GM18951 (cell line): Measurements from ENCODE around the gene TMEM232.

Experiments
- POLR2A ChIP-seq: IDR thresholded peaks from 4 replicates; pipeline ENCODE4 v1.6.1; 2011; ENCODE audit warnings: mild to moderate bottlenecking; ENCODE audit not compliant: insufficient read length, insufficient read depth; ENCODE audit errors: extremely low read depth
- in situ Hi-C: fragments of 300-500 bp; cut with MboI; formaldehyde crosslinking; loops from one replicate; pipeline ENCODE4 v1.12.0; 2022; ENCODE audit warnings: low sequenced_read_pairs, mixed read lengths, inconsistent platforms; ENCODE audit not compliant: unreplicated experiment

TMEM232 gene

DNA sequence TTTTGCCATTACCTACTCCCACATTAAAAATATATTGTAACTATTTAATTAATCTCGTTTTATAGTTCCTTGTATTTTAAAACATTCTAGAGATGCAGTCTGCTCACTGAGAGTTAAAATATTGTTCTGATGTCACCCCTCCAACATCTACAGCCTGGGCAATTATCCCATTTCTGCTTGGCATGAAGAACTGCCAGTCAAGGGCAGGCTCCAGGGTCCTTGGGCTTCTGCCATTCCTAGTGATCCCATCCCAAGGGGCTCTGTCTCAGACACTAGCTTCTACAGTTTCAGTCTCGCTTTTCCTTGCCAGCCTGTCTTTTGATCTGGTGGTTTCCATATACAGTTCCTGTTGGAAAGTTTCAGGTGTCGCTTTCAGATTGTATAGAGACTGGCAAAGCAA is 287.2 kb downstream of the TMEM232 start:
- in situ Hi-C loops, result no loop called here
- no peak for TF ChIP-seq POLR2A

GRCh38 chr5:110435207-110435606 is 291.3 kb downstream of the TMEM232 start:
- in situ Hi-C loops, result no loop called here

GRCh38 chr5:110431603-110432002 is 294.9 kb downstream of the TMEM232 start:
- in situ Hi-C loops, result no loop called here
- TF ChIP-seq POLR2A, result no peak

More at GRCh38 chr5:110435207-110435606, 291.3 kb downstream of the TMEM232 start:
- TF ChIP-seq POLR2A, result no peak

DNA sequence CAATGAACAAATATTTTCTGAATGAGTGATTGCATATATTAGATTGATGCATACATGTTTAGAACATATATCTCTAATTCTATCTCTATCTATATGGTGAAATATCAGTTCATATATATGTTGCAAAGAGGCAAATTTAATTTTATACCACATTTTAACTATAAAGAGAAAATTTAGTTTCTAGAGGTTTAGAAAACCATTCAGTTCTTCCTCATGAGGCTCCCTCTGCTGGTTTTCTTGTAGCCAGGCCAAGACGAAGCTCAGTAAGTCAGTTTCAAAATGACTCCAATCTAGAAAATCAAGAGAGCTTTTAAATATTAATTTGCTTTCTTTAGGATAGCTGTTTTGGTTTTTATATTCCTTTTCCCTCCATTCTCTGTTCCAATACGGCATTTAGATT is 312.1 kb downstream of the TMEM232 start:
- in situ Hi-C loops, result no loop called here
- TF ChIP-seq POLR2A, result no peak

DNA sequence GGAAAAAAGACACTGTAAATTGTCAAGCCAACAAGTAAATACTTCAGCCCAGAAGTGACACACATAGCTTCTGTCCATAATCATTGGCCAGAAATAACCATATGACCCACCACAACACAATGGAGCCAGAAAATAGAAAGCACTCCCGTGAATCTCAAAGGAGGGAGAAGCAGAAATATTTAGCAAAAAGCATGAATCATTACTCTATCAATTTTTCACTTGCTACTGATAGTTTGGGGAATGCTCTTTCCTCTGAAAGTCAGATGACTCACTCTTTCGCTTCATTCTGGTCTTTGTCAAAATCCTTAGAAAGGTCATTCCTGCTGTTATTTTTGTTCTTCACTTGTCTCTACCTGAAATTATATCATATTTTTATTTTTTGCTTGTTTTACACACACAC is 312.6 kb downstream of the TMEM232 start:
- no peak for TF ChIP-seq POLR2A
- in situ Hi-C loops, result no loop called here

DNA sequence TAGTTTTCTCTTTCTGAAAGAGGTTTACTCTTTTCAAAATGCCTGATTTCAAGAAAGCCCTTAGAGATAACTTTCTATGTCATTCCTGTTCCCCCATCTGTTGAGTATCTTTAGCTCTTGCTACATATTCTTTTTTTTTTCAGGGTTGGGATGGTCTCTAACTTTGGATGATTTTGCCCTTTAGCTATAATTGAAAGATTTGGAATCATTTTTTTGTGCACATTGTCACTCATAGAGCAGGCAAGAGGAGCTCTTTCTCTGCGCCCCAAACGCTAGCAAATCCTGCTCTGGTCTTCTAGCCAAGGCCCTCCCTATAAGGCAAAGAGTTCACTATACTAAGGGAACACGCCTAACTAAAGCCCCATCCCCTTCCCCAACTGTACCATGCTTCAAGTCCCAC is 316.9 kb downstream of the TMEM232 start:
- in situ Hi-C loops, result no loop called here
- no peak for TF ChIP-seq POLR2A

DNA sequence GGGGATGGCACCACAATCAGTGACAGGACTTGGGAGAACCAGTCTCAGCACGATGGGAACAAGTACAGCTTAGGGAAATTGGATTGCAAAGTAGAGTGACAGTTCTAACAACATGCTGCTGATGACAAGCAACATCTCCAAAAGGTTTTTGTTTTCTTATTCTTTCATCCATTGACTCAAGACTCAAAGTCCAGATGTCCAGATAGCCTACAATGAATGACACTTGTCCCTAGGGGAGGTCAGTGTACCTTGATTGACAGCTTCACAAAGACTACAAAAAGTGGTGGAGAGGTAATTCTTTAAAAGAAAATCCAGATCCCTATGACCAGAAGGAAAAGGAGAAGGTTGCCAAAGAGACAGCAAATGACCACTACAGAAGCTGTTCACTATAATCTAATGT is 323.9 kb downstream of the TMEM232 start:
- in situ Hi-C loops, result no loop called here
- TF ChIP-seq POLR2A, result no peak

DNA sequence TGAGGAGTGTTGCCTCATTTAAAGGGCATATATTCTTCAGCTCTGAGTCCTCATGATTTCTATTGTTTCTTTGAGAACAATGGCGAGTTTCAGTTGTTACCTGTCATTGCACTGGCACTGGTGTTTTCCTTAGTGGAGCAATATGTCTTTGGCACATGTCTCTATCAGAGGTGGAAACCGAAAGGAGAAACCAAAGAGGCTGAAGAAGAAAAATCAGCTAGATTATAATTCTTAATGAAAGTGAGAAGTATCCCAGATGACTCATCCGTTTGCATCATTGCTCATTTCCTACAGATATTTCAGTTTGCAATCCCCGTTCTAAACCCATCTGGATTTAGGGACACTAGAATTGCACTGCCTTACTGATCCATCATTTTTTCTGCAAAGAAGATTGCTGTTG is 324.6 kb downstream of the TMEM232 start:
- in situ Hi-C loops, result no loop called here
- TF ChIP-seq POLR2A, result no peak

DNA sequence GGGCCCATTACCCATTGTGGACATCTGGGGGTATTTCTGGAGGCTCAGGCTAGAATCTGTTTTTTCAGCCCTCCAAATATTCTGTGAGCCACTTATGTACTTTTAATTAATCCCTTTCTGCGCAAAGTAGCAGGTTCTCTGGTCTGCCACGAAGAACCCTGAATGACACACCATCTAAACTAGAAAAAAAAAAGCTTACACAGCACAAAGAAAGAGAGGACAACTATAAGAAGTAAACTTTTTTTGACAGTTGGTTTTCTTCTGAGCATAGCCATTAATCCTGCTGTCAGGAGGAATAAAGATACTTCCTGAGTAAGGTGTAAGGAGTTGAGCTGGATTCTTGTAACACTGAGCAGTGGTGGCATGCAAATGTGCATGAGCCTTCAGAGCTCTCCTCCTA is 327.5 kb downstream of the TMEM232 start:
- TF ChIP-seq POLR2A, result no peak
- in situ Hi-C loops, result no loop called here

- in situ Hi-C loops, result no loop called here
- no peak for TF ChIP-seq POLR2A
These were observed 329.2 kb downstream of the TMEM232 start for GRCh38 chr5:110397281-110397680.

DNA sequence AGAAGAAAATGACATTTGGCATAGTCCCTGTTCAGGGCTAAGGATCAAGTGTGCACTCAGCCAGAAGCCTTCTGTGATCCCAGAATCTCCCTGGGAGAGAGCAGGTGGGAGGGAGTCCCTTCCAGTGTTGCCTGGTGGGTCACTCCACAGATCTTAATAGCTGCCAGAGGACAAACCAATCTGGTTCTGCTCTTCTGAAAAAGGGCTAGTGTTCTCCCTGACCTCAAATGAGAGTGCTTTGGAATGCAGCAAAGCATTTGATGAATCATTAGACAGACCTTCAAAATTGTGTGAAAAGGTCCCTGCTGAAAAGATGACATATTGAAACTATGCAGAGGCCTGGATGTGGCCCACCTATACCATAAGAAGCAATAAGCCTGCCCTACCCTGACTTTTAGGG is 339.7 kb downstream of the TMEM232 start:
- in situ Hi-C loops, result no loop called here
- TF ChIP-seq POLR2A, result no peak

DNA sequence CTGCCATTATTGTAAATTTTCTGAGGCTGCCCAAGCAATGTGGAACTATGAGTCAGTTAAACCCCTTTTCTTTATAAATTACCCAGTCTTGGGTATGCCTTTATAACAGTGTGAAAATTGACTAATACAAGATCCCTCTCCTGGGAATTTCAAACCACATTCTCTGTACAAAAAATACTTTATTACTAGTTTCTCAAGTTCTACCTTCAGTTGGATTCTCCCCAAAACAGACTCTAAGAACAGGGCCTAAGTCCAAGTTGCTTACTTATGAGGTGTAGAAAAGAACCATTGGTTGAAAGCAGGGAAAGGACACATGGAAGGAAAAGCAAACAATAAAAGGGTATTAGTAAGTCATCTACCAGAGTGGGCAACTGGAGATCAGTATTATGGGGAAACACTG is 343.2 kb downstream of the TMEM232 start:
- in situ Hi-C loops, result no loop called here

DNA sequence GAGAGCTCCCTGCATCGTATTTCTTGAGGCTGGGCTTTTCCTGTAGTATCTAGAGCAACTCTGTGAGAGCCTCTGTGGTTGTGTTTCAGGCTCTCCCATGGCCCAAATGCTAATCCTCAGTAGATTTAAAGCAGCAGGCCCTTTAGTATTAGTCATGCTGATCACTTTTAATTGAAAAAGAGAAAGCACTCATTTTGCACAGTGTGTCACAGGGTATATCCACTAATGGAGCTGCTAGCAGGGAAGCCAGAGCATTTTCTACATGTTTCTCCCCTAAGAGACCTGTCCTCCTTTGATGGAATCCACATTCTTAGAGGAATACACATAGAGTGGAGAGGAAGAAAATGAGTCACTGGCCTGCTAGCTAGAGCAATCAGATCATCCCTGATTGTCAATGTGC is 348.5 kb downstream of the TMEM232 start:
- in situ Hi-C loops, result loop anchor here (10.0 kb wide), 1 partner anchor 1163 kb away; no protein-coding TSS in a partner anchor
- TF ChIP-seq POLR2A, result no peak

More for the DNA sequence above, 343.2 kb downstream of the TMEM232 start:
- no peak for TF ChIP-seq POLR2A

GRCh38 chr5:110377361-110377760 is 349.1 kb downstream of the TMEM232 start:
- no peak for TF ChIP-seq POLR2A
- in situ Hi-C loops, result loop anchor here (10.0 kb wide), 1 partner anchor 1163 kb away; no protein-coding TSS in a partner anchor
